ENCODE measurements around the gene VPS37B.

The VPS37B gene

GRCh38 chr12:122850048-122850445, 45.9 kb downstream of the VPS37B start:
- no peak for DNase-seq

- DNase-seq, result no peak
These were observed 46.4 kb downstream of the VPS37B start for GRCh38 chr12:122849352-122850047.

GRCh38 chr12:122848471-122849351, 47.2 kb downstream of the VPS37B start:
- DNase-seq, result no peak

GRCh38 chr12:122847921-122848421, 48.0 kb downstream of the VPS37B start:
- DNase-seq, result no peak

GRCh38 chr12:122847516-122847836, 48.4 kb downstream of the VPS37B start:
- DNase-seq, result no peak

DNA sequence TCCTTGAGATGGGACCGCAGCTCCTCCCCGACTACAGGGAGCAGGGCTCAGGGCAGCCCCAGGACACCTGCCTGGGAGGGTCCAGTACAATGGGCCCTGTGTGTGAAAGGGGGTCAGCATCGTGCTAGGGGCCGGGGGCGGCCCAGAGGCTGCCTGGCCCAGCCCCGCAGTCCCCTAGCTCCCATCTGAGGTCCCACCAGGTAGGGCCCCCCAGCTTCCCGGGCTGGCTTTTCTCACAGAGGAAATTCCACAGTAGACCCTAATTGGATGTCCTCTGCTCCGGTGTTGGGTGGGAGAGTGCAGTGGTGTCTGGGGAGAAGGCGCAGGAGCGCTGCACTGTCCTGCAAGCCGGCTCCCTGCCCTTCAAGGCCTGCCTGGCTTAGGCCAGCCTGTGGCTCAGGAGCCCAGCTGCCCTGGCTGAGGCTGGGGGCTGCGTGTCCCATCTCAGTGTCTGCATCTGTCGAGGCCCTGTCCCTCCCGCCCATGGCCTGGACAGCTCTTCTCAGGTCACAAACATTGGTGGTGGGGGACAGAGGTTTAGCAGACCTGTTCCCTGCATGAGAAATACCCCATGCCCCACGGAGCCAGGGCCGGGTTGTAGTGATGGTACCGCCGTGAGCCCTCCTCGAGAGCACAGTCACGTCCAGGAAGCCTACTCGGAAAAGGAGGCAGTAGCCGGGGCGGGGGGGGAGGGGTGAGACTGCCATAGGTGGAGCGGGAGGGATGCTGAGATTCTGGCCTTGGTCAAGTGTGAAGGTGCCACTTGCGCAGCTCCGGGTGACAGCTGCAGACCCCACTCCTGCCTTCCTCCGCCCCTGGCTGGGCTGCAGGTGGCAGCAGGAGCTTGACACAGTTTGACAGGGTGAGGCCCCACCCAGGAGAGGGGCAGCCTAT, 49.1 kb downstream of the VPS37B start:
- no peak for DNase-seq

DNA sequence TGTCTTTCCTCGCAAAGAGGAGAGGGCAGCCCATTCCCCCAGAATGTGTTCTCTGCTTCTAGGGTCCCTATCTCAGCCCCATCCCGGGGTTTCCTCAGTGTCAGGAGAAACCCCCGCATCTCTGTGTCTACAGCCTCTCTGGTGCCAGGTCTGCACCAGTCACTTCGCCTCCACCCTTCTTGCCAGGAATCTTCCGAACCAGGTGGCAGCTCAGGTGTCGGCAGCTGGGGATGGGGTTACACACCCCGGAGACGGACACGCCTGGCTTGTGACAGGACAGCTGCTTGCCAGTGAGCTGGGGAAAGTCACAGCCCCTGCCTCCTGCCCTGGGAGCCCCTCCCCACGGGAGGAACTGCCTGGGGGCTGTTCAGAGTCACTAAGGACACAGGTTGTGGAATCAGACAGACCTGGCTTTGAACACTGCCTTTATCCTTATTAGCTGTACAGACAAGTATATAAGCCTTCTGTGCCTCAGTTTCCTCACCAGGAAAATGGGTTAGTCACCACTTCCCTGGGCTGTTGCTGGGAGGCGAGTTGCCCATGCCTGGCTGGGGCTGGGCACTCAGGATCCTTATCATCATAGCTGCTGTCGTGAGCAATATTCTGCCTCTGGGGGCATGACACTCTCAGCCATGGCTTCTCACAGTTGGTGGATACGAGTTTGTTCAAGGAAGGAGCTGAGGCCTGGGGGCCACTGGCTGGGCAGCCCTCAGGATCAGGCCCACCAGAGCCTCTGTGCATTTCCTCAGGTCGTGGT, 49.9 kb downstream of the VPS37B start:
- peak; percentile 55 for DNase-seq

DNA sequence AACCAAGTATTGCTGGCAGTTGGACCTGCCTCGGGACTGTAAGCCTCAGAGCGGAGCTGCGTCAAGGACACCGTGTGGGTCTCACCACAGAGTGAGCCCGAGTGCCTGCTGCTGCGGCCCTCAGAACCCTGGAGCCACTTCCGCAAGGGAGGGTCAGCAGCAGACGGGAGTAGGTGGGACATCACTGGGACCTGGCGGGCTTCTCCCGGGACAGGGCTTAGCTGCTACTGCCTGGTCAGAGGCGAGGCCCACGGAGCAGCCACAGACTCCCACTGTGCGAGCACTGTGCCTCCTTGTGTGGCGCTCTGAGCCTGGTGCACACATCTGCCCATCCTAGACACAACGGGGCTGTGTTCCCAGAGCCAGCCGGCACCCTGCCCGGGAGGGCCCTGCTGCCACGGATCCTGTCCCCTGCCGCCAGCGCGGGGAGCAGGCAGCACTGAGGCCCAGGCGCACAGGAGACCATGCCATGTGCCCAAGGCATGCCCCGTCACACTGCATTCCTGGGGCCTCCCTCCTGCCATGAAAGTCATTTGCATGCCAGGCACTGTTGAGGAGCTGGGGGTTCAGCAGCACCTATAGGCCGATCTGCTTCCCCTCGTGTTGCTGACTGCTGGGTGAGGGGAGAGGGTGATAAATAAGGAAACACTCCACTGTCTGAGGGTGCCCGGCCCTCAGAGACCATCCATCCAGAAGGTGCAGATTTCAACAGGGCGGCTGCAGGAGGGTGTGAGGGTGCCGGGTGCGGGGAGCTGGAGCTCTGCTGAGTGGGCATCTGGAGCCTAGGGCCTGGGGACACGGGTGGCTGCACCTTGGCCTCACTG, 50.7 kb downstream of the VPS37B start:
- no peak for DNase-seq

DNA sequence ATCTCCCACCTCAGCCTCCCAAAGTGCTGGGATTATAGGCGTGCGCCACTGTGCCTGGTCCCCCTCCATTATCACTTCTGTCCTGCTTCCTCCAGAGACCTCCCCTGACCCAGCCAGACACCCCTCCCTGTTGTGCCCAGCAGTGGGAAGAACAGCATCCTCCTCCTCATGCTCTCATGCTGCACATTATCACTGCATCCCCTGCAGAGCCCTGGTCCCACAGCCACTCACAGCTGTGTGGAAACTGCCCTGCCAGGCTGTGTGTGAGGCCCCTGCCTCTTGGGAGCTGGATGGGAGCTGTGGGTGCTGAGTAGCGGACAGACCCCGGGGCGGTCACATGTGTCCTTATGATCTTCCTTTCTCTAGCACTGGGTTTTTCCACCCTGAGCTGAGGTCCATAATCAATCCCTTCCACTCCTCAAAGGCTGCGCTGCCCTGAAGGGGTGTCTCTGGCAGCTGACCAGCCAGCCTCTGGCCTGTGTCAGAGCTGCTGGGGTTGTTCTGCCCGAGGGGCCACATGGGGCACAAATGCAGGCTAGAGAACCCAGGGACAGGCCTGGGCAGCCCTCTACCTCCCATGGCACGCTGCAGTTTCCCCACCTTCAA, 51.5 kb downstream of the VPS37B start:
- no peak for DNase-seq

DNA sequence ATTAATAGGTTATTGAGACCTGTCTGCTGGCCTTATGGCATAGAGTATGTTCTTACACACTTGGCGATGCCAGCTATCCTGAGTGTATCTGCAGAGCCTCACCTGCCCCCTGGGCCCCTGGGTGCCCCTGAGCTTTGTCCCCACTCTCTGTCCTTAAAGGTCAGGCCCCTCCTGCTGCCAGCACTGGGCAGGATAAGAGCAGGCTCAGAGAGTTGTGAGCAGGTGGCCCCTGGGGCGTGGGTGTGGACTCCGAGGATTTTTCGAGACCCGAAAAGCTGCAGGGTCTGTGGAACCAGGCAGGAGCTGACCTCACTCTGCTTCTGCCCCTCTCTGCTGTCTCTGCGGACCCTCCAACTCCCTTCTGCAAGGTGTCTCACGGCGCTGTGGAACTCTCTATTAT, 52.5 kb downstream of the VPS37B start:
- DNase-seq, result no peak

- DNase-seq, result no peak
These were observed 53.2 kb downstream of the VPS37B start for GRCh38 chr12:122842505-122843405.

- DNase-seq, result no peak
These were observed 54.2 kb downstream of the VPS37B start for GRCh38 chr12:122841544-122842321.

DNA sequence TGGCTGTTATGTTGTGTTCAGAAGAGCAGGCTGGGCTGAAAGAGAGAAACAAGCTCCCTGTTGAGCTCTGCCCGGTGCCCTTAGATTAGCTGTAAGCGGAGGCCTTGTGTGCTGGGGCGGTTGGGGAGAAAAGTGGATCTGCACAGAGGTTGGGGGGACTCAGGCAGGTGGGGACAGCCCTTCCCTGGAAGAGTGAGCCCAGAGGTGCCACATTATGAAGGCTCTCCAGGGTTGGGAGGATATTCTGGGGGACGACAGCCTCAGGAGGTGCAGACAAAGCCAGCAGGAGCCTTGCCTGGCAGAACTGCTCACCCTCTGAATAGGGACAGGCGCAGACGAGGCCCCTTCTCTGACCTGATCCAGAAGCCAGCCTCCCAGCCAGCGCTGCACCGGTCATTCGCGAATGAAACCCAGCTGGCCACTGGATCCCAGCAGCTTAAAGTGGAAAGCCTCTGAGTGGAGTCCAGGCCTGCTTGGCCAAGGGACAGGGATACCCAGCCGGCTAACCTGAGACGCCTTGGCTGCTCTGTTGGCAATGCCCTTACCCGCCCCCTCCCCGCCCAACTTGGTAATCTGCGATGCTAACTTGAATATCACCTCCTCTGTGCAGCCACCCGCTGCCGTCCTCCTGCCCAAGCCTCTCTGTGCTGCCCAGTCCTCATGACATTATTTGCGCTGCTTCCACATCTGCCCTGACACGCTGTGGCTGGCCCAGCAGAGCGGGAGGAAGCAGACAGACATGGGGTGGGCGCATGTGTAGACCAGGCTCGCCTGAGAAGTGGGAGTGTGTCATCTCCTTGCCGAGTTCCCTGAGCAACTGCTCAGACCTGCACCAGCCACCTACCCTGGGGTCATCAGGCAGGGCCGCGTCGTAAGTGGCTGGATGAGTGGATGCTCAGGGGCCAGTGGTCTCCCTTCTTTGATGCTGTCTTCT, 55.1 kb downstream of the VPS37B start:
- DNase-seq, result no peak

DNA sequence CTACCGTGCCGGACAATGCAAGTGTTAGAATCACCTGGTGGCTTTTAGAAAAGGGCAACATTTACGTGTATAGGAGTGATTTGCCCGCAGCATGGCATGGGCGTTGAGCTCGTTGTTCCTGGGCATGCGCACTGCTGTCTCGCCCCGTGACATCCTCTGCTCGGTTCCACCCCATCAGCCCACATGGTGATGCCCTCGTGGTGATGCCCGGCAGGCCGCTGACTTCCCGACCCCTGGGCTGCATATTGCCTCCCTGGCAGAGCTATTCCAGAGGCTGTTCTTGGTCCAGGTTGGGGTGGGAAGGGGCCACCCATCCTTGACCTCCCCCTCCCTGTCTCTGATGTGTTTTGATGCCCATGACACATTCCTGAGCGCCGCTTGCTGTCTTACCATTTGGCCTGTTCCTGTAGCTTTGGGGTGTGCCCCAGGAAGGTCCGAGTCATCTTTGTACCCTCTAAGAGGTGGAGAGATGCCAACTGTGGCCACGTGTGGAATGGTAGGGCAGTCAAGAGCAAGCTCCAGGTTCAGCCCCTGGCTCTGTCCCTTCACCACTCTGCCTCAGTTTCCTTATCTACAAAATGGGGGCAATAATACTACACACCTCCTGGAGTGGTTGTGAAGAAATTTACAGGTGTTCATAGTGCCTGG, 55.9 kb downstream of the VPS37B start:
- DNase-seq, result no peak

GRCh38 chr12:122838841-122839240, 57.1 kb downstream of the VPS37B start:
- no peak for DNase-seq

GRCh38 chr12:122837306-122838265, 58.3 kb downstream of the VPS37B start:
- DNase-seq, result no peak
